ENCODE measurements around the gene ZNF586.

DNA sequence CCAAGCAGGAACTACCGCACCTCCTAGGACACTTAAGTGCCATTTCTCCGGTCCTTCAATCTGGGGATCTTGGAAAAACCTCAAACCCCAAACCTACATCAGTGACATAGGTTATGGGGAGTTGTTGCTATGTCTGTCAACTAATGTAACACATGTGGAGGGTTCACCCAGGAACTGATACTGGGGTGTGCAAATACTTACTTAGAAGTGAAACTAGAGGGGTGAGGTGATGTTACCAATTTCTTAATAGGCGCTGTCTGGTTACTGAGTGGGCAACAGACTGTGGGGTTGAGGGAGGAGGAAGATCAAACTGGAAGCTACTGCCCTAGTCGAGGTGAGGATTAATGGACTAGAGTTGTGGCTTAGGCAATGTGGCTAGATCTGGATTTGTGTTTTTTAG, 1.9 kb downstream of the ZNF586 start:
- TF ChIP-seq POLR2A (IDR thresholded peaks at IDR 0.05), result no peak
- TF ChIP-seq, protein P1, sequence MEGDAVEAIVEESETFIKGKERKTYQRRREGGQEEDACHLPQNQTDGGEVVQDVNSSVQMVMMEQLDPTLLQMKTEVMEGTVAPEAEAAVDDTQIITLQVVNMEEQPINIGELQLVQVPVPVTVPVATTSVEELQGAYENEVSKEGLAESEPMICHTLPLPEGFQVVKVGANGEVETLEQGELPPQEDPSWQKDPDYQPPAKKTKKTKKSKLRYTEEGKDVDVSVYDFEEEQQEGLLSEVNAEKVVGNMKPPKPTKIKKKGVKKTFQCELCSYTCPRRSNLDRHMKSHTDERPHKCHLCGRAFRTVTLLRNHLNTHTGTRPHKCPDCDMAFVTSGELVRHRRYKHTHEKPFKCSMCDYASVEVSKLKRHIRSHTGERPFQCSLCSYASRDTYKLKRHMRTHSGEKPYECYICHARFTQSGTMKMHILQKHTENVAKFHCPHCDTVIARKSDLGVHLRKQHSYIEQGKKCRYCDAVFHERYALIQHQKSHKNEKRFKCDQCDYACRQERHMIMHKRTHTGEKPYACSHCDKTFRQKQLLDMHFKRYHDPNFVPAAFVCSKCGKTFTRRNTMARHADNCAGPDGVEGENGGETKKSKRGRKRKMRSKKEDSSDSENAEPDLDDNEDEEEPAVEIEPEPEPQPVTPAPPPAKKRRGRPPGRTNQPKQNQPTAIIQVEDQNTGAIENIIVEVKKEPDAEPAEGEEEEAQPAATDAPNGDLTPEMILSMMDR (IDR thresholded peaks at IDR 0.05), result no peak
